Tibial artery (tissue), 4 donors: Measurements from ENCODE around the gene BRIX1.
"Not testable (repeated sequence)": the region's sequence is repeated elsewhere in the genome, so short reads cannot be mapped to it uniquely, and the experiment has no call there.

Experiments
- DNase-seq, 2 donors: peaks; one replicate each; pipeline ENCODE4 v3.0.0-alpha.2; 2019
- H3K27ac ChIP-seq, 2 donors: fragments of 200-600 bp; sonication (generic) in 1 of 2; 1 replicate in 1 of 2; 2 replicates in 1 of 2; pipeline ENCODE4 v1.5.1; 2018 to 2019; ENCODE audit warnings: mild to moderate bottlenecking in 1 of 2
- H3K27me3 ChIP-seq, 2 donors: fragments of 200-600 bp; sonication (generic) in 1 of 2; one replicate each; pipeline versions ENCODE4 v1.5.1 to v1.6.0; 2016 to 2019
- H3K36me3 ChIP-seq, 3 donors: fragments of 200-600 bp; sonication (generic) in 2 of 3; one replicate each; pipeline ENCODE4 v1.5.1; 2016 to 2019; ENCODE audit warnings: mild to moderate bottlenecking in 2 of 3
- H3K4me1 ChIP-seq, 4 donors: fragments of 200-600 bp; sonication (generic) in 2 of 4; 1 replicate in 3 of 4; 2 replicates in 1 of 4; pipeline ENCODE4 v1.5.1; 2016 to 2019
- H3K4me3 ChIP-seq, 2 donors: fragments of 200-600 bp; sonication (generic) in 1 of 2; 1 replicate in 1 of 2; 2 replicates in 1 of 2; pipeline ENCODE4 v1.5.1; 2018 to 2019; ENCODE audit warnings: mild to moderate bottlenecking in 2 of 2
- H3K9me3 ChIP-seq, 3 donors: fragments of 200-600 bp; sonication (generic) in 1 of 3; one replicate each; pipeline ENCODE4 v1.5.1; 2016 to 2019
- CTCF ChIP-seq, 2 experiments: fragments of 200-600 bp in 1 of 2; fragments of 450-650 bp in 1 of 2; IDR thresholded peaks; one replicate each; pipeline ENCODE4 v1.5.1; 2017 to 2019; ENCODE audit warnings: antibody characterized with exemption in 2 of 2, mild to moderate bottlenecking in 1 of 2, moderate library complexity in 1 of 2
- intact Hi-C: fragments of 100-400 bp; cut with DNase I; formaldehyde crosslinking; loops from one replicate; pipeline ENCODE4 v1.15.0; 2023; ENCODE audit warnings: low total_unique reads

The BRIX1 gene

GRCh38 chr5:34959323-34959722, 43.8 kb downstream of the BRIX1 start:
- H3K36me3 ChIP-seq = peaks cover 0 to 7% (median 3%) of the 10 kb centered on the region in 3 donors
- intact Hi-C loops = no loop called here
- no peak overlapping the region for H3K4me3 ChIP-seq
- no peaks in the 10 kb centered on the region for H3K27me3 ChIP-seq
- no peak for DNase-seq
- no peaks in the 10 kb centered on the region for H3K4me1 ChIP-seq
- no peaks in the 10 kb centered on the region for H3K9me3 ChIP-seq
- TF ChIP-seq CTCF (IDR thresholded peaks at IDR 0.05) = no peak
- H3K27ac ChIP-seq = no peak overlapping the region

- DNase-seq = no peak
- Histone ChIP-seq H3K36me3 (peaks cover 0 to 5% (median 0%) of the 10 kb centered on the region in 3 donors), H3K27ac (no peak overlapping the region), H3K27me3 (no peaks in the 10 kb centered on the region), H3K4me3 (no peak overlapping the region), H3K9me3 (no peaks in the 10 kb centered on the region), H3K4me1 (no peaks in the 10 kb centered on the region)
- no peak for TF ChIP-seq CTCF (IDR thresholded peaks at IDR 0.05)
- intact Hi-C loops = no loop called here
These were observed 52.0 kb downstream of the BRIX1 start for GRCh38 chr5:34967540-34967939.

GRCh38 chr5:34968258-34968657, 52.7 kb downstream of the BRIX1 start:
- Histone ChIP-seq H3K36me3 (peaks cover 0 to 5% (median 0%) of the 10 kb centered on the region in 3 donors), H3K27me3 (no peaks in the 10 kb centered on the region), H3K9me3 (no peaks in the 10 kb centered on the region), H3K4me1 (no peaks in the 10 kb centered on the region), H3K4me3 (no peak overlapping the region), H3K27ac (no peak overlapping the region)
- DNase-seq = no peak
- intact Hi-C loops = no loop called here
- TF ChIP-seq CTCF (IDR thresholded peaks at IDR 0.05) = no peak

GRCh38 chr5:34970552-34970951, 55.0 kb downstream of the BRIX1 start:
- no peaks in the 10 kb centered on the region for H3K4me1 ChIP-seq
- no peaks in the 10 kb centered on the region for H3K27me3 ChIP-seq
- no peak for DNase-seq
- H3K36me3 ChIP-seq = peaks cover 0 to 4% (median 0%) of the 10 kb centered on the region in 3 donors
- H3K4me3 ChIP-seq = no peak overlapping the region
- intact Hi-C loops = no loop called here
- no peak overlapping the region for H3K27ac ChIP-seq
- no peak for TF ChIP-seq CTCF (IDR thresholded peaks at IDR 0.05)
- H3K9me3 ChIP-seq = no peaks in the 10 kb centered on the region

GRCh38 chr5:34971655-34972054, 56.1 kb downstream of the BRIX1 start:
- H3K36me3 ChIP-seq, H3K4me1 ChIP-seq, H3K9me3 ChIP-seq, H3K27ac ChIP-seq, H3K4me3 ChIP-seq, intact Hi-C loops, H3K27me3 ChIP-seq, DNase-seq: not testable (repeated sequence)
